HG03342 (cell line): ENCODE measurements around the gene VPS4A.

ENCODE experiments used
- ATAC-seq: cut with Tn5 transposase; IDR thresholded peaks from one replicate; pipeline ENCODE4 v1.9.1; 2021; ENCODE audit warnings: mild to moderate bottlenecking, moderate library complexity; ENCODE audit not compliant: unreplicated experiment

The VPS4A gene

DNA sequence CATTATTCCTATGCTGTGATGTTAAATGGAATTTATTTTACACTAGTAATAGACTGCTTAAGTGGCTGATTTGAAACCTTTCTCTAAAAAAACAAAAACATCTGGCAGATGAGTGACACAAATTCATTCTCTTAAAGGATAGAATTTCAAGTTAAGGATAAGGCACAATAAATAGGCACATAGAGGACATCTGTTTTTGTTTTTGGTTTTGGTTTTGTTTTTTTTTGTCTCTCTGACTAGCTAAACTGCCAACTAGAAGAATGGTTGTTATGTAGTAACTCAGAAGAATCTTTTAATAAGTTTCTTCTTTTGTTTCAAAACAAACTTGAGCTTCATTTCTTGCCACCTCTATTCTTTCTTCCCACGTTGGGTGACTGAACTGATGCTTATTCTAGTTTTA is 5.1 kb upstream of the VPS4A start:
- ATAC-seq: no peak

DNA sequence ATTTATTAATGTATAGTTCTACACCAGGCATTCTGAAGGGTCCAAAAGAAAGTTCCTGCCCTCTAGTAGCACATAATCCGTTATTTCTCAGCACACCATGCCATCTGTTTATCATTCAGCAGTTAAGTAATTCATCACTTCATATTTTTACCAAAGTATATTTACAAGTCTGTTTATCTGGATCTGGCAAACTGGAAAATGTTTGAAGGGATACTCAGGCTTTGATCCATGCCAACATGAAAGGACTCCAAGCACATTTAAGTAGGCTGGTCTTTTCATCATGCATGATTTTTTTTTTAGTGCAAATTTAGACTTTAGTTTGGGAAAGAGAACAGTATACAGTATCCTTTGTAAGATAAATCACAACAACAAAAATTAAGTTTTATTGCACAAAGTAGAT is 4.1 kb upstream of the VPS4A start:
- ATAC-seq: no peak

- no peak for ATAC-seq
These were observed 3.3 kb upstream of the VPS4A start for GRCh38 chr16:69307856-69308255.

GRCh38 chr16:69309316-69309715 is 1.8 kb upstream of the VPS4A start:
- ATAC-seq: no peak

DNA sequence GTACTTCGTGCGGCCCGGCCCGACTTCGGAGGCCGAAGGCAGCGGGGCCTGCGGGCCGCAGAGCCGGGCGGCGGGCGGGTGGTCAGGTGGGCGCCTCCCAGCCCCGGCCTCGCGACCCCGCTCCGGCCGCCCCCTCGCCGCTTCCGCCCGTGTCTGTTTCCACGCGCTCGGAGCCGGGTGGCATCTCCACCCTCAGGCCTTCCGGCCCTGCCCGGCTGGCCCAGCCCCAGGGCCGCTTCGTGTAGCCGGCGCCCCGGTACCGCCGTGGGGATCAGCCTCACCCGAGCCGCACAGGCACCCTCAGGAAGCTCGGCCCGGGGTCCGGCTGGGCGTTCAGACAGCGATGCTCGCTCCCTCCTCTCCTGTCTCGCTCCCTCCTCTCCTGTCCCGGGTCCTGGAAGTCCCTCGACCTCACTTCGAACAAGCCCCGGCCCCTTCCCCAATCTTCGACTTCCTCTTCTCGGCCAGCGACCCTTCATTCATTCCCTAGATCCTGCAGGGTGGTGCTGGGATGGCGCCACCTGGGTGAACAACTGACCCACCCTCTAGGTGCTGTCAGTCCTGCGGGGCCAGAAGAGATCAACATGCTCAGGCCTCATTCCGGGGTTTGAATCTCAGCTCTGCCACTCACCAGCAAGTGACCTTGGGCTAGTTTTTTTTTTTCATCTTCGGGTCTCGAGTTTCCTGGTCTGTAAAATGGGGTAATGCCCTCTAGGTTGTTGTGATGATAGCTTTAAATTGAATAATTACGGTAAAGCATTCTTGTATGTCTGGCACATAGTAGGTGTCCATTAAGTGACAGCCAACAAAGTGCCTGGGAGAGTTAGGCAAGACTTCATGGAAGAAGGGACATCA is 610 bp downstream of the VPS4A start:
- peak; percentile 45 for ATAC-seq

DNA sequence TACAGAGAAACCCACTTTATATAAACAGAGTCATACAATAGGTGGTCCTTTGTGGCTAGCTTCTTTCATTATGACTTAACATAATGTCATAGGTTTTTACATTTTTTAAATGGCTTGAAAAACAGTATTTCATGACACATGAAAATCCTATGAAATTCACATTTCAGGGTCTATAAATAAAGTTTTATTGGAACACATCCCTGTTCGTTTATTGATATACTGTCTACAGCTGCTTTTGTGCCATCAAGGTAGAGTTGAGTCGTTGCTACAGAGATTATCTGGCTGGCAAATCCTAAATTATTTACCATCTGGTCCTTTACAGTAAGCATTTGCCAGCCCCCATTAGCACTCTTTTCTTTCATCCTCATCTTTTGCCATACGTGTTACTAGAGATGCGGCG is 2.3 kb downstream of the VPS4A start:
- ATAC-seq: no peak

GRCh38 chr16:69314534-69314933 is 3.4 kb downstream of the VPS4A start:
- ATAC-seq: no peak

GRCh38 chr16:69315486-69316311 is 4.5 kb downstream of the VPS4A start:
- ATAC-seq: no peak

DNA sequence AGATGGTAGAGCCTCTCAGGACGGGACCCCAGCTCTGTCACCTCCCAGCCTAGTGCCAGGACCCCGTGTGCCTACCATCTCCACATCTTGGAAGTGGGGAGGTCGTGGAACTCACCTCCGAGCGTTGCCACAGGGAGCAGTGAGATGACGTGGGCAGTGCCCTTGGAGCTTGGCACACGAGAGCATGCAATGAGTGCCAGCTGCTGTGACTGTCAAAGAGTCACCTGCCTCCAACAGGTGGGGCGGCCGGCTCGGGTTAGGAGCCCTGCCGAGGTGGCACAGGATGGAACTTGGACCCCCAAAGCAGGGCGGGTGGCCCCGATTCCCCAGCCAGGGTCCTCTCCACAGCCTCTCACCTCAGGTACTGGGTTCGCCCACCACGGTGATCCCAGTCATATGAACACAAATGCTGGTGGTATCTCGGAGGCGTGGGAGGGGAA is 5.5 kb downstream of the VPS4A start:
- no peak for ATAC-seq

DNA sequence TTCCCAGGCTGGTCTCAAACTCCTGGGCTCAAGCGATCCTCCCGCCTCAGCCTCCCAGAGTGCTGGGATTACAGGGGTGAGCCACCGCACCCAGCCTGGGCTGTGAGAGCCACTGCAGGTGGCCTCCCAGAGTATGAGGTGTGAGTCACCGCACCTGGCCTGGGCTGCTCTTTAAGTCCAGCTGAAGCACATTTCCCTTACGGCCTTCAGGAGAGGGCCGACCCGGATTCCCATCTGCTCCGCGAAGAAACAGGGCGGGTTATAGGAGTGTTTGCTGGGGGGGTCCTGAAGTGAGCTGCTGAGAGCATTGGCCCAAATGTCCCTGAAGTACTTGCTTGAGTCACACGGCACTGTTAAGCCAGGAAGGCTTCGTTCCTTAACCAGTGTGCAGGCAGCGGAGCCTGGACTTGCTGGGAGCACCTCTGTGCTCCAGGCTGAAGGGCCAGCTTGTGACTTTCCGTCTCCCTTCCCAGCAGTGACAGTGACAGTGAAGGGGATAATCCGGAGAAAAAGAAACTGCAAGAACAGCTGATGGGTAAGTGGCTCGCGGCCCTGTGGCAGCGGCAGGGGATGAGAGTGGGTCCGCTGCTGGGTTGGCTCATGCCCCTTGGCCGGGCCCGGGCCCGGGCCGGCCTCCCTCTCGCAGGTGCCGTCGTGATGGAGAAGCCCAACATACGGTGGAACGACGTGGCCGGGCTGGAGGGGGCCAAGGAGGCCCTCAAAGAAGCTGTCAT is 7.2 kb downstream of the VPS4A start:
- ATAC-seq: no peak

- ATAC-seq: no peak
These were observed 7.8 kb downstream of the VPS4A start for GRCh38 chr16:69318911-69319289.

GRCh38 chr16:69319381-69319780 is 8.2 kb downstream of the VPS4A start:
- no peak for ATAC-seq

DNA sequence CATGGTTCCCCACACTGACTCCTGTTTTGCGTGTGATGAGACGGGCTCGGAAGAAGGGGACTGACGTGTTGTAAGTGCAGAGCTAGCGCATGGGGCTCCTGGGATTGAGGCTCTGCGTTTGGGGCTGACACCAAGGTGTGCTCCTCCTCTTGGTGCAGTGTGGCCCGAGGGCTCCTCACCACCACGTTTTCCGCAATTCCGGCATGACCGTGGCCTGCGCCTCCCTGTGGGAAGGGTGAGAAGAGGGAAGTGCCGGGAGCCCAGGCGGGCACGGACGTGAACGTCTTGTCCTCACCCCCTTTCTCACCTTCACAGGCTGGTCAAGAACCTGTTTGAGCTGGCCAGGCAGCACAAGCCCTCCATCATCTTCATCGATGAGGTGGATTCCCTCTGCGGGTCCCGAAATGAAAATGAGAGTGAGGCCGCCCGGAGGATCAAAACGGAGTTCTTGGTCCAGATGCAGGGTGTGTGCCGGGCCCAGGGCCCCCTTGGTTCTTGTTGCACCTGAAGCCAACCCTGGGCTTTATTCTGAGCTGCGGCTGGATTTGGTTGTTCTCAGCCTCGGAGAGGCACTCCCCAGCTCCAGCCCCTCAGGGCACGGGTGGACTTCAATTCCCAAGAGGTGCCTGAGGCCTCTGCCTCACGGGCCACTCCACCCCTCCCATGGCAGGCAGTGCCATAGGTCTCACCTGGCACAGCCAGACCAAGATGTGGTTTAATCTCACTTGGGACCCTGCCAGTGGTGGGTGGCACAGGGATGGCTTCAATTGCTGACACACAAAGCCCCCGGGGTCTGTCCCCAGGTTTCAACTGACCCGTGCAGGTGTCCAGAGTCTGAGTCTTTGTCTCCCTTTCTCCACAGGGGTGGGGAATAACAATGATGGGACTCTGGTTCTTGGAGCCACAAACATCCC is 8.9 kb downstream of the VPS4A start:
- ATAC-seq: no peak

- no peak for ATAC-seq
These were observed 9.6 kb downstream of the VPS4A start for GRCh38 chr16:69320740-69321073.

DNA sequence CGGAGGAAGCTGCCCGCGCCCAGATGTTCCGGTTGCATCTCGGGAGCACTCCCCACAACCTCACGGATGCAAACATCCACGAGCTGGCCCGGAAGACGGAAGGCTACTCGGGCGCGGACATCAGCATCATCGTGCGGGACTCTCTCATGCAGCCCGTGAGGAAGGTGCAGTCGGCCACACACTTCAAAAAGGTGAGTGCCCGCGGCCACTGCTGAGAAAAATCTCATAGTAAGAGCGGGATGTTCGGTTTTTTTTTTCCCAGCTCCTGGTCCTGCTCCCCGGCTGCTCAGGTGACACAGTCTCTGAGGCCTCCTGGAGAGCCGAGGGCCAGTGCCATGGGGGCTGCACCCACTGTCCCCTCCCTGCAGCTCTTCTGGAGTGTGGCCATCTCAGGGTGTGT is 9.9 kb downstream of the VPS4A start:
- ATAC-seq: no peak

DNA sequence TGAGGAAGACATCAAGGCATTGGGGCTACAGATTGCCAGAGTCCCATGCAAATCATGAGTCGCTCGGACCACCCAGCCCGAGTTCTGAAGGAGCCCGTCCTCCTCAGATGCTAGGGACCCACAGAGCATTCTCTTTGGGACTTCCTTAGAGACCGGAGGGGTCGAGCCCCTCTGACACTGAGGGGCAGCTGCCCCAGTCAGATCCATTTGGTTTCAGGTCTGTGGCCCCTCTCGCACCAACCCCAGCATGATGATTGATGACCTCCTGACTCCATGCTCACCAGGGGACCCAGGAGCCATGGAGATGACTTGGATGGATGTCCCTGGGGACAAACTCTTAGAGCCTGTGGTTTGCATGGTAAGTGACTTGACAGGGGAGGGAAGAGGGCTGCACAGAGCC is 11.2 kb downstream of the VPS4A start:
- no peak for ATAC-seq

DNA sequence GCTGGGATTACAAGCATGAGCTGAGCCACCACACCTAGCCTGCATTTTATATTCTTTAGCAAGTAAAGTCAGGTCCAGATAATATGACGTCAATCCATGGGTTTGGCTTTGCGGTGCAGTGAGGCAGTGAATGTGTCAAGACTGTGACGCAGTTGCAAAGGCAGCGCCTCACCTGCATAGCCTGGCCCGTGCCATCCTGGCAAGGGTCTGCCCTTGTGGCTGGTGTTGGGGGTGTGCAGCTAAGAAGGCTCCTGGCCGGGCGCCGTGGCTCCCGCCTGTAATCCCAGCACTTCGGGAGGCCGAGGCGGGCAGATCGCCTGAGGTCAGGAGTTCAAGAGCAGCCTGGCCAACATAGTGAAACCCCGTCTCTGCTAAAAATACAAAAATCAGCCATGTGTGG is 12.3 kb downstream of the VPS4A start:
- no peak for ATAC-seq

DNA sequence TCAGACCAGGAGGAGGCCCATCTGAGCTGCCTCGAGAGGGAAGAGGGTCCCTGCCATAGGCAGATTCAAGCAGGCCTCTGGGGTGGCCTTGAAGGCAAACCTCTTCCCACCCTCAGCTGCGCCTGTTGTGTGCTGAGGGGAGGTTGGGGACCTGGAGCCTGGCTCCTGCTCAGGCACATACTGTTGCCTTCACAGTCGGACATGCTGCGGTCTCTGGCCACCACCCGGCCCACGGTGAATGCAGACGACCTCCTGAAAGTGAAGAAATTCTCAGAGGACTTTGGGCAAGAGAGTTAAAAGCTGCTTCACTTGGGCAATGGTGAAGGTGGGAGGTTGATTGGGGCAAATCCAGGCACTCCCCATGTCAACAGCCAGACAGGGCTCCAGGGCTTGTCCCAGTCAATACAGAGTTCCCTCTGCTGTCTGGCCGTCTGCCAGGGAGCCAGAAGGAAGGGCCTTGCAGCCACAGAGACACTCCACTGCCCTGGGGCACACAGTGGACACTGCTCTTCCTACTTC is 12.9 kb downstream of the VPS4A start:
- no peak for ATAC-seq

DNA sequence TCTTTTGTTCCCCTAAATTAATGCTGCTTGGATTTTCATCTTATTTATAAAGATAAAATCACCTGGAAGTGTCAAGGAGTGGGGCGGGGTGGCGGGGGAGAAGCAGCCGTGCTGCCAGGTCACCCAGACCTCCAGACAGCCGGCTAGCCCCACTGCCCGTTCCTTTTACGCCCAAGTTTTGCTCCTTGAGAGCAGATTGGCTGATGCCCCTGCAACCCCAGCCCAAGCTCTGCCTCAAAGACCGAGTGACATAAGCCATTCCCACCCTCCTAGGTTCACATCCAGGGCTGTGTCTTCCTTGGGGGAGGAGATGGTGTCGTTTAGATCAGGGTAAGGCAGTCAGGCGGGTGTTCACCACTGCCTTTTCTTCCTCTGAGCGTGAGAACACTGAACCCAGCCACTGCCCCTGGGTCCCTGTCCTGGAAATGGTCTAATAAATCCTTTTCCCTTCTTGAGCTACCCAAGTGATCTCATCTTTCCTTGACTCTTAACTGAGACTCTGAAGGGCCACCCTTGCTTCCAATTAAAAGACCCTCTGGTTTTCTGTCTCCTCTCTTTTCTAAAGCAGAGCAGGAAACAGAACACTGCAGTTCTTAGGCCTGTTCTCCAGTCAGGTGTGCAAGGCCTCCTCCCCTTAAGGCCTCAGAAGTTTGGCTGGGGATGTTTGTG is 13.6 kb downstream of the VPS4A start:
- no peak for ATAC-seq

DNA sequence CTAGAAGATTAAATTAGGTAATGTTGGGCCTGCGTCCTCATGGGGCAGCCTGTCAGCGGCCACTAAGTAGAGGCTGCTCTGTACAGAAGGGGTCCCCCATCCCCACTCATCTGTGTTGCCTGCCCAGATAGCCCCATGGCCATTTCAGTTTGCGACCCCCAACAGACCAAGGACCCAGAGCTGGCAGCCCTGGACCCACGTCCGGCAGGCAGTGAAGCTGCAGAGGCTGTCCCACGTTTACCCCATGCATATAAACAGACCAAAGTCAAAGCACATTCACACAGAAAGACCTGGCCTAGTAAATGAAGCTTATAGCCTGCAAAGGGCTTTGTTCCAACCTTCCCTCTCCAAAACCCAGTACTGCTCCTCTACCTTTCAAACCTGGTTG is 14.6 kb downstream of the VPS4A start:
- ATAC-seq: no peak
